ENCODE data around the gene HOXD1. TPM values are rescaled to one million over a fixed set of nuclear protein-coding genes. Genes with fewer than 3 reads are reported as not detected.

HOXD1 gene
- polyA plus RNA-seq (2012; ENCODE audit: missing spikeins), result not detected

GRCh38 chr2:176187899-176188773 lies at the start of gene HOXD1:
TSS of gene HOXD1 (plus strand) at chr2:176188668. CDS start at chr2:176188802, 134 bp downstream.
- no peak for FAIRE-seq
- peak; percentile 37 for DNase-seq (ENCODE audit: insufficient read length)
- TF ChIP-seq TAF1 (IDR thresholded peaks at IDR 0.05; ENCODE audit: borderline replicate concordance, low read depth, low read length) (no peak), POLR2AphosphoS5 (IDR thresholded peaks at IDR 0.05; ENCODE audit: low read depth, low read length) (no peak), POLR2A (IDR thresholded peaks at IDR 0.05; ENCODE audit: low read depth, low read length) (no peak)

GRCh38 chr2:176138923-176139660 lies 49.4 kb upstream of the HOXD1 start:
- DNase-seq (ENCODE audit: insufficient read length) (no peak), FAIRE-seq (no peak)
- TF ChIP-seq POLR2AphosphoS5 (IDR thresholded peaks at IDR 0.05; ENCODE audit: low read depth, low read length) (no peak), POLR2A (IDR thresholded peaks at IDR 0.05; ENCODE audit: low read depth, low read length) (no peak)

DNA sequence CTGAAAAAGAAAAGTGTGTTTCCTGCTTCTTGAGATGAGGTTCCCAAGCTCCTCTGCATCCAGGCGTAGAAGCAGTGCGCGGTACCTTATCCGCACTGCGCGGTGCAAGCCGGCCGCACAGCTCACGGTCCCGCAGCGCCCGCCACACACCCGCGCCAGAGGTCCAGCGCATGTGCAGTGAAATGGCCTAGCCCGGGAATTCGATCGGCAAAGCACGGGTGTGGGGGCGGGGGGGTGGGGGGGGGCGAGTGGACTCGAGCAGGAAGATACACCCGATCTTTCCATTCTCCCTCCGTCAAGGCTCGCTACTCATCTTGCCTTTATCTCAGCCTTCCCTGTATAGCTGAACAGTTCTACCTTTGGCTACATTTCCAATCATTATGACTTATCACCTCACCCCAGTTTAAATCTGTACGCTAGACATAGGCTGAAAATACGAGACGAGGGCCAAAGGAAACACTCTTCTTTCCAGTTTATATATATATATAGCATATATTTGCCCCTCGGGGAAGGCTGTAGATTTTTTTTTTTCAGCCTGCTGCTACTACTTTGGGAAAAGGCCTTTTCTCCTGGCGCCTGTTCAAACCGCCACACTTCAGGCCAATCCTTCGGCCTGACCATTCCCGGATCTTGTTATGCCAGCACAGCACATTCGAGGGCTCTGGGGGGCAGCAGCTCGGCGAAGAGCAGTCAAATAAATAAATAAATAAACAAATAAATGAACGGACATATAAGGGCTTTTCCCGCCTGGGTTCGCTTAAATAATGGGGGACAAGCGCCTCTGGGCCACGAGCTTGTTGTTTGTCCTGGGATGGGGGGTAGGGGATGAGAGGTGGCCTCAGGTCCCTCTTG lies 48.6 kb upstream of the HOXD1 start:
- FAIRE-seq (no peak), DNase-seq (ENCODE audit: insufficient read length) (no peak)
- TF ChIP-seq TAF1 (IDR thresholded peaks at IDR 0.05; ENCODE audit: borderline replicate concordance, low read depth, low read length), result no peak

GRCh38 chr2:176140513-176141317 lies 47.8 kb upstream of the HOXD1 start:
- FAIRE-seq (peak; percentile 93), DNase-seq (ENCODE audit: insufficient read length) (peak; percentile 92)
- TF ChIP-seq TAF1 (IDR thresholded peaks at IDR 0.05; ENCODE audit: borderline replicate concordance, low read depth, low read length) (no peak), POLR2AphosphoS5 (IDR thresholded peaks at IDR 0.05; ENCODE audit: low read depth, low read length) (no peak), POLR2A (IDR thresholded peaks at IDR 0.05; ENCODE audit: low read depth, low read length) (no peak)

GRCh38 chr2:176142281-176142680 lies 46.2 kb upstream of the HOXD1 start:
- FAIRE-seq (no peak), DNase-seq (ENCODE audit: insufficient read length) (no peak)
- no peak for TF ChIP-seq TAF1 (IDR thresholded peaks at IDR 0.05; ENCODE audit: borderline replicate concordance, low read depth, low read length)
- TF ChIP-seq POLR2A (IDR thresholded peaks at IDR 0.05; ENCODE audit: low read depth, low read length), result no peak
- no peak for TF ChIP-seq POLR2AphosphoS5 (IDR thresholded peaks at IDR 0.05; ENCODE audit: low read depth, low read length)

GRCh38 chr2:176145085-176145969 lies 43.1 kb upstream of the HOXD1 start:
- FAIRE-seq (no peak), DNase-seq (ENCODE audit: insufficient read length) (no peak)
- TF ChIP-seq TAF1 (IDR thresholded peaks at IDR 0.05; ENCODE audit: borderline replicate concordance, low read depth, low read length) (no peak), POLR2A (IDR thresholded peaks at IDR 0.05; ENCODE audit: low read depth, low read length) (no peak), POLR2AphosphoS5 (IDR thresholded peaks at IDR 0.05; ENCODE audit: low read depth, low read length) (no peak)

DNA sequence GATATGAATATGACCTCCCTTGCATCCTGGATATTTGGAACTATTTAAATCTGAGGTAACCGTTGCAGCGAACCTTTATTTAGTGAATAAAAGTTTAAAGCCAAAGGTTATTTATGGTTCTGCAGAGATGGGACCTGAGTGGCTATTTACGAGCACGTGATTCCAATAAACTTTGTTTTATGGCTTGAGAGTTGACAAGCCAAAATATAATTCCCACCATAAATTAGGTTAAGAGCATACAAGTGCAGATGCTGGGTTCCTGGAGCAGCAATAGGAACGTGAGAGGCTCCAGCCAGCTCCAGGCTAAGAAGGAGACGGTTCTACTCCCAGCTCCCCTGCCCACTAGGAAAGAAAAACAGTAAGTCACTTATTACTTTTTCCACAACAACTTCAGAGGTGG lies 42.4 kb upstream of the HOXD1 start:
- DNase-seq (ENCODE audit: insufficient read length), result no peak
- TF ChIP-seq POLR2A (IDR thresholded peaks at IDR 0.05; ENCODE audit: low read depth, low read length), result no peak
- no peak for TF ChIP-seq TAF1 (IDR thresholded peaks at IDR 0.05; ENCODE audit: borderline replicate concordance, low read depth, low read length)
- no peak for TF ChIP-seq POLR2AphosphoS5 (IDR thresholded peaks at IDR 0.05; ENCODE audit: low read depth, low read length)
- FAIRE-seq, result no peak

DNA sequence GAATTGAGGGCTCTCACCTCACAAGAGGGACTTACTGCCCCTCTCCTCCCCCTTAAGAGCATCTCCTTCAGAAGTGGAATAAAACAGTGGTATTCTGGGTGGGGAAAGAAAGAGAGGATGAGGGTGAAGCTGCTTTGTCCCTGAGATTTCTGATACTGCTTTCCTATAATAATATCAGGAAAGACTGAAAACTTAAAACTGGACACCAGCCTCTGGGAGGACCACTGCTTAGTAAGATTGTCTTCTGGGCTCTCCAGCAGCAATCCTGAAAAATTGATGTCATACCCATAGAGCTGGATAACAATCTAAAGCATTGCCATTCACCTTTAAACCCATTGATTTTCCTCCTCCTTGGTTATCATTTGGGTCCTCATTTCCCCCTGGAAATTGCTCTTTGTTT lies 41.8 kb upstream of the HOXD1 start:
- no peak for DNase-seq (ENCODE audit: insufficient read length)
- TF ChIP-seq POLR2AphosphoS5 (IDR thresholded peaks at IDR 0.05; ENCODE audit: low read depth, low read length) (no peak), POLR2A (IDR thresholded peaks at IDR 0.05; ENCODE audit: low read depth, low read length) (no peak), TAF1 (IDR thresholded peaks at IDR 0.05; ENCODE audit: borderline replicate concordance, low read depth, low read length) (no peak)
- no peak for FAIRE-seq

DNA sequence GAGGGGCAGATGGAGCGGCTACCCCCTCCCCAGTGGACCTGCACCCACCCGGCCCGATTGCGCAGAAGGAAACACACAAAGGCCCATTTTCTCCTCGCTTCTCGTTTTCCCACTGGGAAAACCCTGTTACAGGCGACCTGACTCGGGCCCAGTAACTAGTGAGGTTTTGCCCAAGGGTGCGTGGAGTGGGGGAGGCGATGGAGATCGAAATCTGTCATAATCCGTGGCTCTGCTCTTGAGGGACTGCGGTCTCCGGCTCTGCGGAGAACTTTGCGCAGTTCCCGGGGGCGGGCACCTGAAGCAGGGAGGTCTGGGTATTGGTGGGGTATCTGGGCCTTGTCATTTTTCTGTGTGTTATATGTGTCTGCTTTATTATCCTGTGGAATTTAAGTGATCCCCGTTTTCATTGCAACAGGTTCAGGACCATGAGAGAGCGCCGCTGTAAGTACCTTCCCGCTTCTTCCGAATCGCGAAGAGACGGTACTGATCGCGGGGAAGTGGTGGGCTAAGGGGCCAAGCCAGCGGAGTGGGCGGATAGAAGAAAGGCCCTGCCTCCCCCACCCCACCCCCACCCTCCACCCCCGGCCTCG lies 41.2 kb upstream of the HOXD1 start:
- TF ChIP-seq TAF1 (IDR thresholded peaks at IDR 0.05; ENCODE audit: borderline replicate concordance, low read depth, low read length) (no peak), POLR2AphosphoS5 (IDR thresholded peaks at IDR 0.05; ENCODE audit: low read depth, low read length) (no peak), POLR2A (IDR thresholded peaks at IDR 0.05; ENCODE audit: low read depth, low read length) (no peak)
- FAIRE-seq, result no peak
- DNase-seq (ENCODE audit: insufficient read length), result no peak

Measured in GM12892 (cell line).